Vagina (tissue), 2 donors: ENCODE results near the gene SCYL1.

ENCODE experiments used
- POLR2A ChIP-seq, 2 donors: fragments of 450-650 bp; IDR thresholded peaks; one replicate each; pipeline ENCODE4 v1.6.1; 2017; ENCODE audit warnings: antibody characterized with exemption in 2 of 2, mild to moderate bottlenecking in 2 of 2, moderate library complexity in 2 of 2
- TF ChIP-seq, protein P1 (sequence below), 3 experiments: fragments of 450-650 bp in 2 of 3; fragments of 200-600 bp in 1 of 3; sonication (generic) in 1 of 3; IDR thresholded peaks; one replicate each; pipeline ENCODE4 v1.5.1; 2017 to 2019; ENCODE audit warnings: antibody characterized with exemption in 3 of 3, mild to moderate bottlenecking in 2 of 3, moderate library complexity in 2 of 3

DNA sequence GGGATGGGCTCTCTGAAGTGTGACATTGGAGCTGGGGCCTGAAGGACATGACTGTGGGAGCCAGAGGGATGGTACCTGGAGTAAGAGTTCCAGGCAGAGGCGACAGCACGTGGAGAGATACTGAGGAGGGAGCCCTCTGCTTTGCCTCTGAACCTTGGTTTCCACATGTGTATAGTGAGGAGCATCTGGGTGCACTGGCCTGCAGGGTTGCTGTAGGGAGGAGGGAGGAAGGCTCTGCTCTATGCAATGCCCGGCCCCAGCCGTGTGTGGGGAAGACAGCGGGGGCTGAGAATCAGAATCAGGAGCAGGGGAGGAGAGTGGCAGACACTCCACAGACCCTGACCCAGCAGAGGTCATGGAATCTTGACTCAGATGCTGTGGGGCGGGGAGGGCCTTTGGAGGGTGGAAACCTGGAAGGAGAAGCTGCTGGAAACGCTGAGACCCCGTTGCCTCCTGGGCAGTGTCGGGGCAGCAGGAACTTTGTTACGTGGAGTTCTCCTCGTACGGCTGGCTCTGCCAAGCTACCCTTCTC lies 4.0 kb downstream of the SCYL1 start:
- TF ChIP-seq POLR2A (IDR thresholded peaks at IDR 0.05), result no peak
- TF ChIP-seq, protein P1, sequence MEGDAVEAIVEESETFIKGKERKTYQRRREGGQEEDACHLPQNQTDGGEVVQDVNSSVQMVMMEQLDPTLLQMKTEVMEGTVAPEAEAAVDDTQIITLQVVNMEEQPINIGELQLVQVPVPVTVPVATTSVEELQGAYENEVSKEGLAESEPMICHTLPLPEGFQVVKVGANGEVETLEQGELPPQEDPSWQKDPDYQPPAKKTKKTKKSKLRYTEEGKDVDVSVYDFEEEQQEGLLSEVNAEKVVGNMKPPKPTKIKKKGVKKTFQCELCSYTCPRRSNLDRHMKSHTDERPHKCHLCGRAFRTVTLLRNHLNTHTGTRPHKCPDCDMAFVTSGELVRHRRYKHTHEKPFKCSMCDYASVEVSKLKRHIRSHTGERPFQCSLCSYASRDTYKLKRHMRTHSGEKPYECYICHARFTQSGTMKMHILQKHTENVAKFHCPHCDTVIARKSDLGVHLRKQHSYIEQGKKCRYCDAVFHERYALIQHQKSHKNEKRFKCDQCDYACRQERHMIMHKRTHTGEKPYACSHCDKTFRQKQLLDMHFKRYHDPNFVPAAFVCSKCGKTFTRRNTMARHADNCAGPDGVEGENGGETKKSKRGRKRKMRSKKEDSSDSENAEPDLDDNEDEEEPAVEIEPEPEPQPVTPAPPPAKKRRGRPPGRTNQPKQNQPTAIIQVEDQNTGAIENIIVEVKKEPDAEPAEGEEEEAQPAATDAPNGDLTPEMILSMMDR (IDR thresholded peaks at IDR 0.05), result no peak
